ENCODE data around the gene CHPF2.

GRCh38 chr7:151238924-151239836 lies 6.9 kb downstream of the CHPF2 start:
- TF ChIP-seq, protein P1, sequence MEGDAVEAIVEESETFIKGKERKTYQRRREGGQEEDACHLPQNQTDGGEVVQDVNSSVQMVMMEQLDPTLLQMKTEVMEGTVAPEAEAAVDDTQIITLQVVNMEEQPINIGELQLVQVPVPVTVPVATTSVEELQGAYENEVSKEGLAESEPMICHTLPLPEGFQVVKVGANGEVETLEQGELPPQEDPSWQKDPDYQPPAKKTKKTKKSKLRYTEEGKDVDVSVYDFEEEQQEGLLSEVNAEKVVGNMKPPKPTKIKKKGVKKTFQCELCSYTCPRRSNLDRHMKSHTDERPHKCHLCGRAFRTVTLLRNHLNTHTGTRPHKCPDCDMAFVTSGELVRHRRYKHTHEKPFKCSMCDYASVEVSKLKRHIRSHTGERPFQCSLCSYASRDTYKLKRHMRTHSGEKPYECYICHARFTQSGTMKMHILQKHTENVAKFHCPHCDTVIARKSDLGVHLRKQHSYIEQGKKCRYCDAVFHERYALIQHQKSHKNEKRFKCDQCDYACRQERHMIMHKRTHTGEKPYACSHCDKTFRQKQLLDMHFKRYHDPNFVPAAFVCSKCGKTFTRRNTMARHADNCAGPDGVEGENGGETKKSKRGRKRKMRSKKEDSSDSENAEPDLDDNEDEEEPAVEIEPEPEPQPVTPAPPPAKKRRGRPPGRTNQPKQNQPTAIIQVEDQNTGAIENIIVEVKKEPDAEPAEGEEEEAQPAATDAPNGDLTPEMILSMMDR (IDR thresholded peaks at IDR 0.05) = no peak
- TF ChIP-seq POLR2AphosphoS5 (IDR thresholded peaks at IDR 0.05) = no peak
